Body of pancreas (tissue), 4 donors: ENCODE results near the gene UST. TPM values are rescaled to one million over a fixed set of nuclear protein-coding genes. Genes with fewer than 3 reads are reported as not detected.

Experiments used
- ATAC-seq: fragments of 150-250 bp; one replicate; pipeline ENCODE4 v1.9.1; 2016
- DNase-seq, 4 donors: peaks; one replicate each; pipeline ENCODE4 v3.0.0-alpha.2; 2019
- H3K27ac ChIP-seq, 4 donors: fragments of 200-600 bp; sonication (generic); 1 replicate in 3 of 4; 2 replicates in 1 of 4; pipeline versions ENCODE4 v1.5.1 to v1.6.1; 2016 to 2019; ENCODE audit warnings: mild to moderate bottlenecking in 1 of 4, mixed read lengths in 1 of 4, moderate library complexity in 1 of 4
- H3K27me3 ChIP-seq, 2 donors: fragments of 200-600 bp; sonication (generic); one replicate each; pipeline ENCODE4 v1.6.0; 2016; ENCODE audit warnings: mild to moderate bottlenecking in 1 of 2
- H3K36me3 ChIP-seq, 2 donors: fragments of 200-600 bp; sonication (generic); replicated peaks in 1 of 2; 2 replicates each; pipeline ENCODE4 v1.5.1; 2016; ENCODE audit warnings: low read depth in 2 of 2; ENCODE audit not compliant: insufficient read depth in 1 of 2
- H3K4me1 ChIP-seq: fragments of 200-600 bp; sonication (generic); one replicate; pipeline ENCODE4 v1.6.0; 2016
- H3K4me3 ChIP-seq, 2 donors: fragments of 200-600 bp; sonication (generic); 1 replicate in 1 of 2; 2 replicates in 1 of 2; pipeline ENCODE4 v1.5.1; 2016 to 2019
- H3K9me3 ChIP-seq, 3 donors: fragments of 200-600 bp; sonication (generic); 1 replicate in 2 of 3; 2 replicates in 1 of 3; pipeline ENCODE4 v1.5.1; 2016
- POLR2A ChIP-seq, 3 donors: fragments of 450-650 bp; IDR thresholded peaks; one replicate each; pipeline ENCODE4 v1.6.1; 2016; ENCODE audit warnings: antibody characterized with exemption in 3 of 3, mild to moderate bottlenecking in 2 of 3
- WGBS, 2 donors: methylation state at CpG; one replicate each; pipeline ENCODE4 v1.1.5; 2017; 5-methylcytosine and 5-hydroxymethylcytosine counted together
- intact Hi-C: fragments of 100-400 bp; cut with DNase I; formaldehyde crosslinking; loops from one replicate; pipeline ENCODE4 v1.15.1; 2023
- total RNA-seq, 2 donors: library from RNA; depleted of rRNA; stranded (reverse); fragments of >200 nt; gene quantifications; one replicate each; pipeline ENCODE4 v1.1.0, GENCODE V29; 2016
- TF ChIP-seq, protein P1 (sequence below), 7 experiments: fragments of 450-650 bp in 4 of 7; fragments of 200-600 bp in 3 of 7; sonication (generic) in 3 of 7; IDR thresholded peaks; one replicate each; pipeline ENCODE4 v1.5.1; 2016 to 2019; ENCODE audit warnings: antibody characterized with exemption in 7 of 7

UST gene
- total RNA-seq, 2 donors from 2014 or later = 11.4 to 28.3 TPM

- Histone ChIP-seq H3K9me3 (no peaks in the 10 kb centered on the region), H3K4me3 (no peak overlapping the region), H3K4me1 (peaks cover 34% of the 10 kb centered on the region), H3K27ac (no peak overlapping the region), H3K36me3 (no peaks in the 10 kb centered on the region), H3K27me3 (no peaks in the 10 kb centered on the region)
- TF ChIP-seq, protein P1, sequence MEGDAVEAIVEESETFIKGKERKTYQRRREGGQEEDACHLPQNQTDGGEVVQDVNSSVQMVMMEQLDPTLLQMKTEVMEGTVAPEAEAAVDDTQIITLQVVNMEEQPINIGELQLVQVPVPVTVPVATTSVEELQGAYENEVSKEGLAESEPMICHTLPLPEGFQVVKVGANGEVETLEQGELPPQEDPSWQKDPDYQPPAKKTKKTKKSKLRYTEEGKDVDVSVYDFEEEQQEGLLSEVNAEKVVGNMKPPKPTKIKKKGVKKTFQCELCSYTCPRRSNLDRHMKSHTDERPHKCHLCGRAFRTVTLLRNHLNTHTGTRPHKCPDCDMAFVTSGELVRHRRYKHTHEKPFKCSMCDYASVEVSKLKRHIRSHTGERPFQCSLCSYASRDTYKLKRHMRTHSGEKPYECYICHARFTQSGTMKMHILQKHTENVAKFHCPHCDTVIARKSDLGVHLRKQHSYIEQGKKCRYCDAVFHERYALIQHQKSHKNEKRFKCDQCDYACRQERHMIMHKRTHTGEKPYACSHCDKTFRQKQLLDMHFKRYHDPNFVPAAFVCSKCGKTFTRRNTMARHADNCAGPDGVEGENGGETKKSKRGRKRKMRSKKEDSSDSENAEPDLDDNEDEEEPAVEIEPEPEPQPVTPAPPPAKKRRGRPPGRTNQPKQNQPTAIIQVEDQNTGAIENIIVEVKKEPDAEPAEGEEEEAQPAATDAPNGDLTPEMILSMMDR (IDR thresholded peaks at IDR 0.05) = no peak
- TF ChIP-seq POLR2A (IDR thresholded peaks at IDR 0.05) = no peak
- WGBS, 2 donors = 85 to 89% methylated on average over 4 of the region's 4 CpGs
- DNase-seq = no peak
- intact Hi-C loops = no loop called here
- ATAC-seq = no peak
These were observed 284.5 kb downstream of the UST start for GRCh38 chr6:149031201-149031858.

- Histone ChIP-seq H3K27ac (peak overlapping the region in 3 of 4 donors; percentile 59 to 75 (median 66)), H3K9me3 (no peaks in the 10 kb centered on the region), H3K4me3 (no peak overlapping the region), H3K27me3 (no peaks in the 10 kb centered on the region), H3K4me1 (peaks cover 34% of the 10 kb centered on the region), H3K36me3 (no peaks in the 10 kb centered on the region)
- TF ChIP-seq, protein P1 (IDR thresholded peaks at IDR 0.05) = no peak
- TF ChIP-seq POLR2A (IDR thresholded peaks at IDR 0.05) = no peak
- 94 to 95% methylated on average over 17 to 18 of the region's 18 CpGs for WGBS, 2 donors
- intact Hi-C loops = no loop called here
- DNase-seq = peak in 1 of 4 donors; percentile 26
- no peak for ATAC-seq
These were observed 285.2 kb downstream of the UST start for GRCh38 chr6:149031859-149032598.

DNA sequence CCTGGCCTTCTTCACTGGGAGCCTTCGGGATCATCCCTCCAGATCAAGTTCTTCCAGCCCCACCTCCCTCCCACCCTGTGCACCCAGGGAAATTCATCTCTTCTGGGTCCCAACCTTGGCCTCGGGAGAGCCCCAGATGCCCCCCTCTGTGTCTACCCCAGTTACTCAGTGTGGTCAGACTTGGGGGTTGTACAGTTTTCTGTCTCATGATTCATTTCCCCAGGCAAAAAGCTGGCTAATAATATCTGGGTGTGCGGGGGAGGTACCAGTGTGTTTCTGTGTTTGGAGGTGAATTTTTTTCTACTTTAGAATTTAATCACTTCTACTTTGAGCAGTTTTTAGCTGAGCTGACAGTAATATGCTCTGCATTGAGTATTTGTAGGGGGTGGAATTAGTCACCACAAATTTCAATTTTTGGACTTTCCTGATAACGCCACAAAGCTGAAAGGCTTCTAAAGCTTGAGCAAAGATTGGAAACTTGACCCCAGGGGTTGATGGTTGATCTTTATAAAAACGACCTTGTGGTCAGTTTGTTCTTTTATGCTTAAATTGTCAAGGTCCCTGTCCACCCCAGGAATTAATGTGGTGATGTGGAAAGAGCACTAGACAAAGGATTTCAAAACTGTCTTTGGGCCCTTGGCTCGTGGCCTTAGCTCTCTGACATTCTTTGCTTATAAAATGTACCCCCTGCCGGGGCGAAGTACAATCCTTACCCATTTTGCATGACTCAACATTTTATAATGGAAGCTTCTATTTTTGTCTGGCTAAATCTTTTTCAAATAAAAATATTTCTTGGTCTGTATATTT is 286.0 kb downstream of the UST start:
- ATAC-seq (peak; percentile 64), DNase-seq (peak; percentile 25 to 54 (median 35))
- WGBS, 2 donors = 38 to 39% methylated on average over 8 of the region's 8 CpGs
- Histone ChIP-seq H3K27me3 (no peaks in the 10 kb centered on the region), H3K27ac (peak overlapping the region in 3 of 4 donors; percentile 59 to 75 (median 66)), H3K4me1 (peaks cover 34% of the 10 kb centered on the region), H3K4me3 (no peak overlapping the region), H3K9me3 (no peaks in the 10 kb centered on the region), H3K36me3 (no peaks in the 10 kb centered on the region)
- intact Hi-C loops = no loop called here
- TF ChIP-seq, protein P1 (IDR thresholded peaks at IDR 0.05) = no peak

DNA sequence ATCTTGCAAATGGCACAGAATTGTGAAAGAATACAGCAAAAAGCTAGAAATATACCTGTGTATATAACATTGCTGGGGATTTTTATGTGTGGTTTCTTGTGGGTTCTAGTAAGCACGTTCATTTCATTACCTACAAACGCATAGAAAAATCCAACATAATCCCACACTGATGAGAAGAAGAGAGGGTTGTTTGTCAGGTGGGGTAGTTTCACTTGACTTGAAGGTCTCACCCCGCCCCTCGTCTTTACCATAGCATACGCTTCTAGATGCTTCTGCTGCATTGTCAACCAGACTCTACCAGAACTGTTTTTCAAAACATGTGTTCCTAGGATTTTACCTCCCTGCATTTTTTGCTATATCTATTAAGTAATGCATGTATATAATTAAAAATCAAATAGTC is 286.6 kb downstream of the UST start:
- Histone ChIP-seq H3K27ac (peak overlapping the region in 3 of 4 donors; percentile 59 to 75 (median 66)), H3K4me1 (peaks cover 34% of the 10 kb centered on the region), H3K4me3 (no peak overlapping the region), H3K27me3 (no peaks in the 10 kb centered on the region), H3K9me3 (no peaks in the 10 kb centered on the region), H3K36me3 (no peaks in the 10 kb centered on the region)
- 74 to 78% methylated on average over 5 of the region's 5 CpGs for WGBS, 2 donors
- ATAC-seq (no peak), DNase-seq (no peak)
- intact Hi-C loops = no loop called here
- TF ChIP-seq, protein P1 (IDR thresholded peaks at IDR 0.05) = no peak
- no peak for TF ChIP-seq POLR2A (IDR thresholded peaks at IDR 0.05)
